GM19397 (cell line): ENCODE data around the gene RER1.

Experiments
- ATAC-seq: cut with Tn5 transposase; IDR thresholded peaks from one replicate; pipeline ENCODE4 v1.9.1; 2021; ENCODE audit warnings: mild to moderate bottlenecking, moderate library complexity; ENCODE audit not compliant: unreplicated experiment

Gene RER1

DNA sequence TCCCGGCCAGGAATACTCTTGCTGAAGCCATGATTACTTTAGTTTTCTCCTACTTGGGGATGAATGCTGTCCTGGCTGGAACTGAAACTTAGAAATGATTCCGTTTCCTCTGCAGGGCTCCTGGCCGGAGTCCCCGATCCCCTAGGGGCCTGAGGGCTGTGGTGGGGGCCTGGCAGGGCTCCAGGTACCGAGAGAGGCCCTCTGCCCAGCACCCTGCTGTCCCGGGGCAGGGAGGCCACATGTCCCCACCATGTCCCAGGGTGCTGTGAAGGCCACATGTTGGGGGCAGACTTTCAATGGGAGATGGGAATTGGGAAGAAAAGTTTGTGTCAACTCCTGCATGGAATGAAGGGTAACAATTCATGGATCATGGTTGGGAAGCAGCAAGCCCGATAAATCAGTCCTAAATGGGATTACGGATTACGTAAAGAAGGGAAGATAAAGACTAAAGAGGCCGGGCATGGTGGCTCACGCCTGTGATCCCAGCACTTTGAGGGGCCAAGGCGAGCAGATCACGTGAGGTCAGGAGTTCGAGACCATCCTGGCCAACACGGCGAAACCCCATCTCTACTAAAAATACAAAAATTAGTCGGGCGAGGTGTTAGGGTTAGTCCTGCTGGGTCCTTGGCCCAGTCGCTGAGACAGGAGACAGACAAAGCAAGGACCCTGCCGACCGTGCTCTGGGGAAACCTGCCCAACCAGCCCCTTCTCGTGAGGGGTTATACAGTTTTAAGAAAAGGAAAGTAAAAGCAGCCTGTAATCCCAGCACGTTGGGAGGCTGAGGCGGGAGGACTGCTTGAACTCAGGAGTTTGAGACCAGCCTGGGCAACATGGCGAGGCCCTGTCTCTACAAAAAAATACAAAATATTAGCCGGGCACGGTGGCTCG, 37.8 kb upstream of the RER1 start:
- no peak for ATAC-seq

DNA sequence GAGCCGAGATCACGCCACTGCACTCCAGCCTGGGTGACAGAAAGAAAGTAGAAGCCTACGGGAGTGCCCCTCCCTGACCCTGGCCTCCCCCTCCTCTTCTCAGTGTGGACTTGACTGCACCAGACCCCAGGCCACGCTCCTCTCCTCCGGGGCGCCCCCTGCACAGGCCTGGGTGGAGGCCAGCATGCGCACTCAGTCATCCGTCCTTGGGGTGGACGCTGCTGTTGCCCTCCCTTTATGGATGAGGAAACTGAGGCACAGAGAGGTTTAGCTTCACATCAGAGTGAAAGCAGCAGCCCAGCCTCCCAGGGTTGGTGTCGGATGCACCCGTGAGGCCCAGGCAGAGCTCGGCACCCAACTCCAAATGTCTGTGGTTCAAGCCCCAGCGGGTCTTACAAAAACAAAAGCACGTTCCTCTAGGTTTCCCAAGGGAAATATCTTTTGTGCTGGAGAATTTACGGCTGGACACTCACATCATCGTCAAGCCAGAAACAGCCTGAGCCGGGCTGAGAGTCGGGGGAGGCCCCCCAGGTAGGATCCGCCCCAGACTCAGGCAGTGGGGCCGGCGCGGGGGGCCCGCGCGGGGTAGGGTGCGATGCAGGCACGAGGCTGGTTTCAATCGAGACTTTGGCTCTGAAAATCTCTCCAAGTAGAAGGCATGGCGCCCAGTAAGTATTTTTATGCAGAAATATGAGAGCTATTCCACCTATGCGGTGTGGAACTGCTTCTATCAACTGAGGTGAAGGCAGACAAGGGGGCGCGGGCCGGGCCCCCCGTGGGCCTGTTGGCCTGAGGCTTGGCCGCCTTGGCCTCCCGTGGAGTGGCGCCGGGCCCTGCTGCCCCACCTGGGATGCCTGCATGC, 36.9 kb upstream of the RER1 start:
- no peak for ATAC-seq

DNA sequence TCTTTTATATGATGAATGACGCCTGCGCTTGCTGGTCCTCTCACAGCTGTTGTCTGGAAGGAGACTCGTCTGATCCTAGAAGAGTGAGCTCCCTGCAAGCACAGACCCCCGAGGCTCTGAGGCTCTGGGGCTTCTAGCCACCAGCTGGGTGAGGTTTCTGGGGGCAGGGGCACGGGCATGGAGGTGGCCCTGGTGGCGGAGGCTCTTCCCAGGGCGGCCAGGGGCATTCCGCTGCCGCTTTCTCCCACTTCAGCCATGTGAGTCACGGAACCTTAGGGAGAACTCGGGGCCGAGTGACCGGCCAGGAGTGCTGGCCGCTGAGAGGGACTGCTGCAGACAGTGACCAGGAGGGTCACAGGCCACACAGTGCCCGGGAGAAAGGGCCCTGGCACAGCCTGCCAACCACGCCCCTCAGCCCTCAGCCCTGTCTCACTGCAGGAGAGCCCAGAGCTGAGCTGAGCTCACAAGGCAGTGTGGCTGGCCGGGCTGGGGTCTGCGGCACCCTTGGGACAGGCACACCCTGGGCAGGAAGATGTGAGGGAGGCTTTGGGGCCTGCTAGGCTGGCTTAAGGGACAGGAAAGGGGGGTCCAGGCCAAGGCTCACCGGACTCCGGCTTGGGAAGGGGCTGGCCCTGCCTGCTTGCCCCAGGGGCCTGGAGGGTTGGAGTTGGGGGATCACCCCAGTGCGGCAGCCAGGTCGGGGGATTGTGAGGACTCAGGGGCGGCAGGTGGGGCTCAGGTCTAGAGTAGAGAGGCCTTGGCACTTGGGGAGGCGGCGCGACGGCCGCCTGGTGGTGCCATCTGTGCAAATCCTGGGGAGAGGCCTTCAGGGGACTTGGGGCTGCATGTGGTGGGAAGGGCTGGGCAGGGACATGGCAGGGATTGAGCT, 36.0 kb upstream of the RER1 start:
- no peak for ATAC-seq

DNA sequence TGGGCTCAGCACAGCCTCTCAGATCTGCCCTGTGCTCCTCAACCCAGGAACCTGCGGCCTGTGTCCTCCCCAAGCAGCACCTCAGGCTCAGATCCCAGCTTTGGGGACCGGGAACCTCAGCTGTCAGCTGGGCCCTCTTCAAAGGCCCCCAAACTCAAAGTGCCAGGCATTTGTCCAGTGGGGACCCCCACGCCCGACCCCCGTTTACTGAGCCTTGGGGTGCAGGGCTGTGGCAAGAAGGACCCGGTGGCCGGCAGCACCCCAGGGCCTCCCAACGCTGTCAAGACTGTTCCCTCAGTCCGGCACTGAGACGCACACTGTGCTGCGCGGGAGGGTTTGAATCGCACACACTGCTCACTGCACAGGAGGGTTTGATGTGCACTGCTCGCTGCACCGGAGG, 35.2 kb upstream of the RER1 start:
- no peak for ATAC-seq

DNA sequence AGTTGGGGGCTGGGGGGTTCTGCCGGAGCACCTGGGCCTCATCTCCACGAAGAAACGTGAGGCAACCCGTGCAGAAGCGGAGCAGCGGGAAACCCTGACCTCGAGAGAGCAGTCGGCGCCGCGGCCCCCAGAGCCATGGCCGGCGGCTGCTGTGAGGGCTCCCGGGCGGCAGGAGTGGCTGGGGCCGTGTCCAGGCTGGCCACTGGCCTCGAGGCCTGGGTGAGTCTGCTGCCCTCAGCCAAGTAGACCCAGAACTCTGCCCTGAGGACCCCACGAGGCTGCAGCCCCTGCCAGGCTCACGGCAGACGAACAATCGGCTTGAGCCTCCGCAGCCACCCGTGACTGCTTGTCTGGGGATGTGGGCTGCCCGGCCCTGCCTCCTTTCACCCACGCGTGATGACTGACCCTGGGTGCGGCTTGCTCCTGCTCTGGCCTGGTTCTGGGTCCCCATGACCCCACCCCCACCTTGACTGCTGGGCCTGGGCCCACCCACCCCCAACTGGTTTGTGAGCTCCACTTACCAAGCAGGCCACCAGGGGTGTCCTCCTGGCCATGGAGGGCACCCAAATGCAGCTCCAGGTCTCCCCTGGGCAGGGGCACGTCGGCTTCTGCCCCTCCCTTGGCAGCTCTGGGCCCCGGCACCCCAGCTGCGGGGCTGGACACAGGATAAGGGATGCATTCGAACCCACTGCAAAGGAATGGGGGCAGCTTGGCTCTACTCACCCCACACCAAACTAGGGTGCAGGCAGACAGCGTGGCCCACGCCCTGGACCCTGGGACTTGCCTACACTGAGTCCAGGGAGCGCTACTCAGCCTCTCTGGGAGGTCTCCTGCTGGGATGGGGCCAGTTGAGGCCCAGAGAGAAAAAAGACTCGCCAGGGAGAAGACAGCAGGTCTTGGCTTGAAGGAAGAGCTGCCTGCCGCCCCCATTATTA, 34.5 kb upstream of the RER1 start:
- ATAC-seq = no peak

DNA sequence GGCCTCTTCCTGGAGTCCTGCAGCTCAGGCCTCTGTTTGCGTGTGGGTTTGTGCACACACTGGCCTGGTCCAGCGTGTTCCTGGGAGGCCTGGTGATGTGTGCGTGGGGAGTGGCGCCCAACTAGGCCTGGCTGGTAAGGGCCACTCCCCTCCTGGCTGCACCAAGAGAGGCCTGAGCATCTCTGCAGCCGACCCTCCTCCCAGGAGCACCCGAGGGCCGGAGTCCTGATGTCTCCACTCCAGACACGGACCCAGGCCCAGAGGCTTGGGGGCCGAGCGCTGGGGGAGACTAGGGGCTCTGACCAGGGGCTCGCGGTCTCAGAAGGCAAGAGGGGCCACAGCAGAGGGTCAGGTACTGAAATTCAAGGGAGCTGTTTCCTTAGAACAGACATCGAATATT, 33.6 kb upstream of the RER1 start:
- no peak for ATAC-seq

DNA sequence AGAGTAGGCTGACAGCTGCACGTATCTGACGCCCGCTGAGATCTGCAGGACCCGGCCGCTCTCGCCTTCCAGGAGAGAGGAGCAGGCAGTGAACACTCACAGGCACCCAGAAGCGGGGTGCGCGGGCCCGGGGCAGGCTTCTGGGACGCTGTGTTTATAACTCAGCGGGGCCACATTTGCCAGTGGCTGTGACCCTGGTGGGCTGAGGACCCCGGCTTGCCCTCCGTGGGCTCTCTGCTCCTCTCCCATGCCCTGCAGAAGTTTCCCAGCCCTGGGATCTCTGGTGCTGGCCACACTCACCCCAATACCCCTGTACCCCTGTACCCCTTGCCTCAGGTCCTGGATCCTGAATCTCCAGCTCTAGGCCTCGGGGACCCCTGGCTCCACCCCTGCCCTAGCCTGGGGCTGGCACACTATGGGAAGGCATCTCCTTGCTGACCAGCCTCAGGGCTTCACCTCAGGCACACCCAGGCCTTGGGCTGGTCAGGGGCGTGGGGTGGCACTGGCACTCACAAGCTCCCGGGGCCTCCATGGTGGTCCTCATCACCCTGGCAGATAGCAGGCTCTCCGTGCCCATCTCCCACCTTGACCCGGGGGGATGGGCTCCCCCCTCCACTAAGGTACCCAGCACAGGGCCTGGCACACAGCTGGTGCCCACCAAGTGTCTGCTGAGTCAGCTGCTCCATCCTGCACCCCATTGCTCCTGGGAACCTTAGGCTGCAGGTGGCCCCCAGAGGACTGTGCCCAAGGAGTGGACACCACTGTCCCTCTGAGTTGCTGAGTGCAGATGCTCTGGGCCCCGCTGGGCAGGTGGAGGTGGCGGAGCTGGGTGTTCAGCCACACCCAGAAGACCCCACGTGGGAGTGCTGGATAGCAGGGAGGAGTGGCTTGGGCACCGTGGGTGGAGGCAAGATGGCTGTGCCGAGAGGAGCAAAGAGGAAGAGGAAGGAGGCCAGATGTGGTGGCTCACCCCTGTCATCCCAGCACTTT, 32.7 kb upstream of the RER1 start:
- no peak for ATAC-seq

DNA sequence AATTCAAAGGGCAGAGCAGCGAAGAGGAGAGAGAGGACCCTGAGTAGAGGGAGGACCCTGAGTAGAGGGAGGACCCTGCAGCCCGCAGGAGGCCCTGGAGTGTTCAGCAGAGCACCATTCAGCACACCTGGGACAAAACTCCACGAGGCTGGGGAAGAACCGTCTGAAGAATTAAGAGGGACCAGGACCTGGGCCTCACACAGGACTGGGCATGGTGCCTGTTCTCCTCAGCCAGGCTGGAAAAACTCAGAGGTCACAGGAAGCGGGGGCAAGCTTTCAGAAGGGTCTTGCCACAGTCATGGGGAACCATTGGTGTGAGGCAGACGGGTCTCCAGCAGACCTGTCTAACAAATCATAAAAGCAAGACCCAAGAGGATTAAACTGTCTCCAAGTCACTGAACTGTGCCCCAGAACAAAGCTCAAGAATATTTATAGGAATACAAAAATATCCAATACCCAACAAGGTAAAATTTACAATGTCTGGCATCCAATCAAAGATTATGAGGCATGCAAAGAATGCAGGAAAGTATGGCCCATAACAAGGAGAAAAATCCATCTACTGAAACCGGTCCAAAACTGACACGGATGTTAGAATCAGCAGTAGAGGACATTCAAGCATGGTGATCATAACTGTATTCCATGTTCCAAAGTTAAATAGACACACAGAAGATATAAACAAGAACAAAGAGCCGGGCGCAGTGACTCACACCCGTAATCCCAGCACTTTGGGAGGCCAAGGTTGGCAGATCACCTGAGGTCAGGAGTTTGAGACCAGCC, 30.9 kb upstream of the RER1 start:
- ATAC-seq = no peak

DNA sequence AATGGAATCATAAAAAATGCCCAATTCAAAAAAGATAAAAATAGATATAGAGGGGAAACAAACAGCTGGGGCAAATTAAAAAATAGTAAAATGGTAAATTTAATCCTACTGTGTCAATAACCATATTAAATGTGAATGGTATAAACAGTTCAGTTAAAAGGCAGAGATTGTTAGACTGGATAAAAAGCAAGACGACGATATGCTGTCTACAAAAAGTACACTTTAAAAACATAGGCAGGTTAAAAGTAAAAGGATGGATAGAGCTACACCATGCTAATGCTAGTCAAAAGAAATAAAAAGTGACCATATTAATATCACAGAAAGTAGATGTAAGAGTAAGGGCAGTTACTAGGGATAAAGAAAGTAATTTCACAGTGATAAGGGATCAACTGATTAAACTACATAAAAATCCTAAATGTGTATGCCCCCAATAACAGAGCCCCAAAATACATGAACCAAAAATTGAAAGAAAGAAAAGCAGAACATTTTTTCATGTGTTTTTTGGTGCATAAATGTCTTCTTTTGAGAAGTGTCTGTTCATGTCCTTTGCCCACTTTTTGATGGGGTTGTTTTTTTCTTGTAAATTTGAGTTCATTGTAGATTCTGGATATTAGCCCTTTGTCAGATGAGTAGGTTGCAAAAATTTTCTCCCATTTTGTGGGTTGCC, 27.7 kb upstream of the RER1 start:
- ATAC-seq = no peak

DNA sequence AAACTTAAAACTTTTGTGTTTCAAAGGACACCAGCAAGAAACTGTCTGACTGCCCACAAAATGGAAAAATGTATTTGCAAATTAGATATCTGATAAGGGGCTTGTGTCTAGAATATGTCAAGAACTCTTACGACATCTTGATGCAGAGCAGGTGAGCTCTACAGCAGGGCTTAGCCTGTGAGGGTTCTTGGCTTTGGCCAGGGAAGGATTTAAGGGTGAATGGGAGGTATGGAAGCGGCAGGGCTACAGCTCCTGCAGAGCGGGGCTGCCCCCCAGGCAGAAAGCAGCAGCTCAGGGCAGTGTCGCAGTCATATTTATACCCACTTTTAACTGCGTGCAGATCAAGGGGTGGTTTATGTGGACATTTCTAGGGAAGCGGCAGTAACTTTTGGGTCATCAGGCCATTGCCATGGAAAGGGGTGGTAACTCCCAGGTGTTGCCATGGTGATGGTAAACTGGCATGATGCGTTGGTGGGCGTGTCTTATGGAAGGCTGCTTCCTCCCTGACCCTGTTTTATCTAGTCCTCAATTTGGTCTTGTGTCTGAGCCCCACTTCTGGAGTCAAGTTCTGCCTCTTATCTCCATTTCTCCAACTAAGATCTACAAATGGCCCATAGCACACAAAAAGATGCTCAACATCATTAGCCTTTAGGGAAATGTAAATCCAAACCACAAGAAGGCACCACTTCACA, 23.4 kb upstream of the RER1 start:
- no peak for ATAC-seq

DNA sequence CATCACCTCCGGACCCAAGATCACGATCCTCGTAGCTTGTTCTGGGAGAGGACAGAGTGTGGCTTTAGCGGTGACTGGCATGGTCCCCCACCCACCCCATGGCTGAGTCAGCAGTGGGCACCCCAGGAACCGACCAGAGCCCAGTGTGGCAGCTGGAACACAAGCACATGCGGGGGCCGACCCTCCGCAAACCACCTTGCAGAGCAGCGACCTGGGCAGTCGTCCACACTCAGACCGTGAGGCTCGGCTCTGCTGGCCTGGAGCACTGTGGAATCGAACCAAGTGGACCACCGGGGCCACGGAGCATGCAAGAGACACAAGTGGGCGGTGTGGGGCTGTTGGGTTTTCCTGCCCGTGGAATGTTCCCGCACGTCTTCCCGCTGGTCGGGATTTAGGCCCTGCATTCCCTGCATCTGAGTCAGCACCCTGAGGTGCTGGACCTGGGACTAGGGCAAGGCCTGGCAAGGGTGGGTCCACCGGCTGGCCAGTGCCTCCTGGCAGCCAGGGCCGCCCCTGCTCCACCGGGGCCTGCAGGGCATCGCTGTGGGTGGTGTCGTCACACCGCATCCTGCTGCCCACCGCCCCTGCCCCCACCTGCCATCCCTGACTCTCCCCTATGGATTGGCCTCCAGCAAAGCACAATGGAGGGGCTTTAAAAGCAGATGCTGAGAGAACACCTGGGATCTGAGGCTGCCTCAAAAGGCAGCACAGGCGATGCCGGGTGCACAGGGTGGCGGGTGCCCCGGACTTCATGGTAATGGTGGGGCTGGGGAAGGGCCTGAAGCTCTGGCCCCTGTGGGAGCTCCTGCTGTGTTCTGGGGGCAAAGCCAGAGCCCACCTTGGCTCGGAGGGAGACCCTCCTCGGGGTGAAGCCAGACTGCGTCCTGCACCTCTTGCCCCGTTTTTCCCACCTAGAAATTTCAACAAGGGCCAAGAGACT, 18.8 kb upstream of the RER1 start:
- no peak for ATAC-seq

DNA sequence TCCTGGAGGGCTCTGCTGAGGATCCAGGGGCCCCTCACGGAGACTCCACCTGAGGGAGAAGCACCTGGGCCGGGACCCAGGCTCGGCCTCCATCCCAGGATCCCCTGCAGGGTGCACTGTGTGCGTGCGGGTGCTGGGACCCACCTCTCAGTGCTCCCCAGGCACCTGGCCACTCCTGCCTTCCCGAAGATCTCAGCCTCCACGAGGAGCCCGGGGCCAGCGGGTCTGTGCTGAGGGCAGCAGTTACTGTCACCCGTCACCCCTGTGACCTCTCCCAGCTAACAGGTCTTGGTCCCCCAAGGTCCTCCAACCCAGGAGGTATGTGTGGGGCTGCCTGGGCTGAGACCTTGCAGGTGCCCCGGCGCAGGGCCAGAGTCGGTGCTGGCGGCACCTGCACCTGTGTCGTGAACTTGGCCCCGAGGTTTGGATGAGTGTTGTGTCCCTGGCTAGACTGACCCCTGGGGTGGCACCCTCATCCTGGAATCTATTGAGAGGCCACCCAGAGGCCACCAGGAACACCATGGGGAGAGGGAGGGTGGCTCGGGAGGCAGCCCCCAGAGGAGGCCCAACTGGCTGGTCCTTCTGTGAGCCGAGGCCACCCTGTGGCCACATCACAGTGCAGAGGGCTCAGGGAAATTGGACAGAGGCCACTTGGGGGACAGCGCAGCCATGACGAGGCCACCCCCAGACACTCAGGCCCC, 17.9 kb upstream of the RER1 start:
- ATAC-seq = no peak

DNA sequence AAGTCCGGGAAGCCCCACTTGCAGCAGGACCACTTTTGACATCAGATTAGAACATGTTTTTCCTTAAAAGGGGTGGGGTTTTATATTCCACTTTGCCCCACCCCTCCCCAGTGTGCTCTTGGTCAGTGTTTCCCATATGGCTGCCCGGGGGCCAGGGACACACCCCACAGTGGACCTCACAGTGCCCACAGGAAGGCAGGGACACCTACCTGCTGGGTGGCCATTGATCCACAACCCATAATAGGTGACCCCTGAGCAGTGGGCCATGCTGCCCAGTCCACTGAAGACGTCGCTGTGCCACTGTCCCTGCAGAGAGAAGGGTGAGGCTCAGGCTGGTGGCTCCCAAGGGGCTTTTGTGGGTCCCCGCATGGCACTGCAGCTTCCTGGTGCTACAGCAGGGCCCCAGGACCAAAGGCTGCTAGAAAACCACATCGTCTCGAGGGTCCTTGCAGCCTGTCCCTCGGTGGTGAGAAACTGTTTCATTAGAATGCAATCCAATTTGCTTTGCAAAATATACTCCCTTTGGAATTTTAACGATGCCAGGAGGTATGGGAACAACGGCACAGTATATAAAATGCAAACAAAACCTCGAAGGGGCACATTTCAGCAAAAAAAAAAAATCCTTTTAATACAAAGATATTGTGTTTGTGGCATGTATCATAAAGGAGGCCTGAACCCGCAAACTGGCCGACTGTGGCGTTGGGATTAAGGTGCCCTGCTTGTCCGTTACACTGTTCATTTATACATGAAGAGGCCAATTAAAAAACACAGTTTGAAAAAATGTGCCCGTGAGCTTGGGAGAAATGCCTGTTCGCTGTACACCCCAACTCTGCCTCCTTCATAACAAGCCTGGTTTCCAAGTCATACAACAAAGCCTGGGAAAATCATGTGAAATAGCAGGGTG, 17.1 kb upstream of the RER1 start:
- no peak for ATAC-seq

DNA sequence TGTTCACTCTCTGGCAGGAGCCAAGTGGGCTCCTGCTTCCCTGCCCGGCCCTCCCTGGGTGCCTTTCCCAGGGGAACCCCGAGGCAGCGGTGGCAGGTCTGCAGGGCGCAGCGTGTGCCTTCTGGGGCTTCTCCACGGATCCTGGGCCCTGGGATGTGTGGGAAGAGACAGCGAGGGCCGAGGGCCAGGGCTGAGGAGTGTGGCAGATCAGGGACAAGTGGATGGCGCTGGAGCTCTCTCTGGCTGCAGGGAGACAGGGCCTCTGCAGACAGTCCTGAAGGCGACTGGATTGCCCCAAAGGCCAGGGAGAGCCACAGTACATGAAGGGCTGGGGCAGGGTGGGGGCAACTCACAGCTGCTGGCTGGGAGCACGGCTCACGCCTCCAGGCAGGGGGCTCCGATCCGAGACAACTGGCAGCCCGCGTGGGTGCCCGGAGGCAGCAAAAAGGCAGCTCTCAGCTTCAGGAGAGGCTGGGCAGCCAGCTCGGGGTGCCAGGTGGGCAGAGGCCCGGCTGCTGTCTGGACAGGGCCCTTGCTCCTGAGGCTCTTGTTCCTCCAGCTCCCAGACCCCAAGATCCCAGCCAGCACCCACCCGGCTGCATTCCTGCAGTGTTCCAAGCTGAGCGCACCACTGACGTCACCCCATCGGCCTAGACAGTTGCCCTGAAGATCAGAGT, 16.3 kb upstream of the RER1 start:
- no peak for ATAC-seq
